PFSK-1 (cell line): ENCODE data around the gene CAD.

Source experiments
- TAF1 ChIP-seq: IDR thresholded peaks from 2 replicates; pipeline ENCODE4 v1.6.1; 2012; ENCODE audit warnings: low read length, control low read depth, borderline replicate concordance; ENCODE audit not compliant: insufficient read depth
- TF ChIP-seq, protein P1 (sequence below), 2 experiments: IDR thresholded peaks; 2 replicates each; pipeline versions ENCODE4 v1.6.1 to v1.8.0; 2011 to 2012; ENCODE audit warnings: low read depth in 2 of 2, low read length in 2 of 2, control low read depth in 1 of 2, inconsistent platforms in 1 of 2, mild to moderate bottlenecking in 1 of 2, moderate library complexity in 1 of 2; ENCODE audit not compliant: insufficient read depth in 1 of 2

DNA sequence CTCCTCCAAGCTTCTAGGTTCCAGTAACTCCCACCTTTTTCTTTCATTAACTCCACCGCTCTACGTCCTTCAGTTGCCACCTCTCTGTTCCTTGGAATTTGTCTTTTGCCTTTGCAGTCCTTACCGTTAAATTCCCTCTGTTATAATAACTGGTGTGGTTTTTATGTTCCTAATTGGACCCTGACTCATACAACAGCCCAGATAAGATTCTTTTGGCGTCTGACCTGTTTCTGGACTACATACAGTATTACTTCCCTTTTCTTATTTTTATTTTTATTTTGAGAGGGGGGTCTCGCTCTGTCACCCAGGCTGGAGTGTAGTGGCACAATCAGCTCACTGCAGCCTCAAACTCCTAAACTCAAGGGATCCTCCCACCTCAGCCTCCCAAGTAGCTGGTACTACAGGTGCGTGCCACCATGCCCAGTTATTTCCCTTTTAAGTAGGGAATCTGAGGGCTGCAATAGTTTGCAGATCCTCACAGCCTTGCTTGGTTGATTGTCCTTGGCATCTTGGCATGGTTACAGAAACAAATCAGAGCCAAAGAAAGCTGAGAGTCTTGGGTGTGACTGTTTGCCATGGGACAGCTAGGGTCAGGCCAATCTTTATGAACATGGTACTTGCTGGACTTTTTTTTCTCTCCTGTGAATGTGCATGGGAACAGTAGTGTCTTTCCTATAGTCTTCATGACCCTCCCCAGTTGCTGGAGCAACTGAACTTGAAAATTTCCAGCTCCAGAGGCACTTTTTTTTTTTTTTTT lies 46.4 kb upstream of the CAD start:
- TF ChIP-seq TAF1: no peak
- TF ChIP-seq, protein P1, sequence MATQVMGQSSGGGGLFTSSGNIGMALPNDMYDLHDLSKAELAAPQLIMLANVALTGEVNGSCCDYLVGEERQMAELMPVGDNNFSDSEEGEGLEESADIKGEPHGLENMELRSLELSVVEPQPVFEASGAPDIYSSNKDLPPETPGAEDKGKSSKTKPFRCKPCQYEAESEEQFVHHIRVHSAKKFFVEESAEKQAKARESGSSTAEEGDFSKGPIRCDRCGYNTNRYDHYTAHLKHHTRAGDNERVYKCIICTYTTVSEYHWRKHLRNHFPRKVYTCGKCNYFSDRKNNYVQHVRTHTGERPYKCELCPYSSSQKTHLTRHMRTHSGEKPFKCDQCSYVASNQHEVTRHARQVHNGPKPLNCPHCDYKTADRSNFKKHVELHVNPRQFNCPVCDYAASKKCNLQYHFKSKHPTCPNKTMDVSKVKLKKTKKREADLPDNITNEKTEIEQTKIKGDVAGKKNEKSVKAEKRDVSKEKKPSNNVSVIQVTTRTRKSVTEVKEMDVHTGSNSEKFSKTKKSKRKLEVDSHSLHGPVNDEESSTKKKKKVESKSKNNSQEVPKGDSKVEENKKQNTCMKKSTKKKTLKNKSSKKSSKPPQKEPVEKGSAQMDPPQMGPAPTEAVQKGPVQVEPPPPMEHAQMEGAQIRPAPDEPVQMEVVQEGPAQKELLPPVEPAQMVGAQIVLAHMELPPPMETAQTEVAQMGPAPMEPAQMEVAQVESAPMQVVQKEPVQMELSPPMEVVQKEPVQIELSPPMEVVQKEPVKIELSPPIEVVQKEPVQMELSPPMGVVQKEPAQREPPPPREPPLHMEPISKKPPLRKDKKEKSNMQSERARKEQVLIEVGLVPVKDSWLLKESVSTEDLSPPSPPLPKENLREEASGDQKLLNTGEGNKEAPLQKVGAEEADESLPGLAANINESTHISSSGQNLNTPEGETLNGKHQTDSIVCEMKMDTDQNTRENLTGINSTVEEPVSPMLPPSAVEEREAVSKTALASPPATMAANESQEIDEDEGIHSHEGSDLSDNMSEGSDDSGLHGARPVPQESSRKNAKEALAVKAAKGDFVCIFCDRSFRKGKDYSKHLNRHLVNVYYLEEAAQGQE (IDR thresholded peaks at IDR 0.05; ENCODE audit: insufficient read depth in 1 of 2, low read depth in 2 of 2, low read length in 2 of 2): no peak
